ENCODE results near the gene ALG9.
"Not testable (repeated sequence)": the region's sequence is repeated elsewhere in the genome, so short reads cannot be mapped to it uniquely, and the experiment has no call there.

The ALG9 gene

DNA sequence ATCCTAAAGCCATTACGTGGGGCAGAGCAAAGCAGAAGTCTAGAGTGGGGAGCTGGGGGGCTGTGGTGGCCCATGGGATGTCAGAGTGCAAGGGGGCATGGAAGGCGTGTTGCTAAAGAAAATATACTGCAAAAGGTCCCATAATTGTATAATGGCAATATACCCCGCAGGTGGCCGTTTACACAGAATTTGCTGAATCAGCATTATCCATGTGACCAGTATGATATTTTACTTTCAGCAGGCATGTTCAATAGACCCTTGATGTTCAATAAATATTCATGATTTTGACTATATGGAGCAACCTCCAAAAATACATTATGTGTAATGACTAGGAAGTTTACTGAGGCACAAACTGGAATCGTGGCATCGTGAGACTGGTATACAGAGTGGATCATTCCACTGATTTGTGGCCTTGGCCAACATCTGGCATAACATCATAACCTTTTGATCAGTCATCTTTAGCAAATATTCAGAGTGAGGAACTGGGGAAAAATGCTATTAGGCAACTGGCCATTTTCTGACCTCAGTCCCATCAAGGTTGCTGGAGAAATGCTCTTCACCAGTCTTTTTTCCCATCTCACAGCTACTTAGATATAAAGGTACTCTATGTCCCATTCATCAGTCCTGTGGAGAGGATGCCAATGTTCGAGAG, 75.9 kb downstream of the ALG9 start:
- no peak for DNase-seq (ENCODE audit: low spot score)

DNA sequence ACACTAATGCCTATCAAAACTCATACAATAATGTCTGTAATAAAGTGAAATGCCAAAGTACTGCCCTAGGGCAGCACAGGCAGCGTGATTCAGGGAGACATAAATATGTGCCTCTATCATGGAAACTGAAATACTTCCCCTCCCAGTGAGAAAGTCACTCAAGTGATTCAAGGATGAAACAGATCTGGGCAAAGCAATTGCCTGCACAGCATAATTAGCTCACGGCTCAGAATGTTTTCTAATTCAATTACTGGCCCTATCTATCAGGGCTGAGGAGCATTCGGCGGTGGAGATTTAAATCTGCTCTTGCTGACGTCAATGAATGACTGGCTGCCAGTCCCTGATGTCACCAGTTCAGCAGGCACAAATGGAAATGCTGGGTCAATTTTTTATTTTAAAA, 77.5 kb downstream of the ALG9 start:
- DNase-seq (ENCODE audit: low spot score): no peak

DNA sequence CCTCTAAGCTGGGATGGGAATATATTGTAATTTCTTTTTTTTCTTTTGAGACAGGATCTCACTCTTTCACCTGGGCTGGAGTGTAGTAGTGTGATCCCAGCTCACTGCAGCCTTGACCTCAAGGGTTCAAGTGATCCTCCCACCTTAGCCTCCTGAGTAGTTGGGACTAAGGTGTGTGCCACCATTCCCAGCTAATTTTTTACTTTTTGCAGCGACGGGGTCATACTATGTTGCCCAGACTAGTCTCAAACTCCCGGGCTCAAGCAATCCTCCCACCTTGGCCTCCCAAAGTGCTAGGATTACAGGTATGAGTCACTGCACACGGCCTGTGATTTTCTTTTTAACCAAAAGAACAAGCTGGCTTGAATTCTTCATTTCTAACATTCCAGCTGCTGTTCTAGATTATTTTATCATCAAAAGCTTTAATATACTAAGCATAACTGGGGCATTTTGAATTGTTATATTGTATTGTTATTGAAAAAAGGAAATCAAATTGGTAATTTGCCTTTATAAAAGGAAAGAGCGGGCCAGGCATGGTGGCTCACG, 78.4 kb downstream of the ALG9 start:
- no peak for DNase-seq (ENCODE audit: low spot score)

DNA sequence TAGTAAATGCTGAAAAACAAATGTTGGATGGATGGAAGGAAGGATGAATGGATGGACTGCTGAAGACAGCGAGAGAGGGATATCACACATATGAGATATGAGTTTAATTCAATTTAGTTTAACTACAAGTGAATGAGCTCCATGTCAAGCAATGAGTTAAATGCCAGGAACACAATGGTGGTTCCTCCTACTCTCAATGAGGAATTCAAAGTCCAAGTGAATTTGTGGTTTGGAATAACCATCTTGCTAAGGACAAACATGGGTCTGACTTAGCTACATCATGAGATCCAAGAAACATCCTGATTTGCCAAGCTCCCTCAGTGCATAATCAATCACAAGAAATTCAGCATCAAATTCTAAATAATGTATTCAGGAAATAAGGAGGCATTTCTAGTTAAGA, 79.1 kb downstream of the ALG9 start:
- no peak for DNase-seq (ENCODE audit: low spot score)

DNA sequence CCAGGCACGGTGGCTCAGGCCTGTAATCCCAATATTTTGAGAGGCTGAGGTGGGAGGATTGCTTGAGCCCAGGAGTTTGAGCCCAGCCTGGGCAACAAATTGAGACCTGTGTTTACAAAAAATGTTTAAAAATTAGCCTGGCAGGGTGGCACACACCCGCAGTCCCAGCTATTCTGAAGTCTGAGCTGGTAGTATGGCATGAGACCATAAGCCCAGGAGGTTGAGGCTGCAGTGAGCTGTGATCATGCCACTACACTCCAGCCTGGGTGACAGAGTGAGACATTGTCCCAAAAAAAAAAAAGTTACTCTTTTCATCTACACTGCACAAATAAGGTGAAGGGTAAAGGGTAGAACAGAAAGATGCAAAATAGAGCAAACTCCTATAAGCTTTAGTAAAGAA, 82.9 kb downstream of the ALG9 start:
- no peak for DNase-seq (ENCODE audit: low spot score)

DNA sequence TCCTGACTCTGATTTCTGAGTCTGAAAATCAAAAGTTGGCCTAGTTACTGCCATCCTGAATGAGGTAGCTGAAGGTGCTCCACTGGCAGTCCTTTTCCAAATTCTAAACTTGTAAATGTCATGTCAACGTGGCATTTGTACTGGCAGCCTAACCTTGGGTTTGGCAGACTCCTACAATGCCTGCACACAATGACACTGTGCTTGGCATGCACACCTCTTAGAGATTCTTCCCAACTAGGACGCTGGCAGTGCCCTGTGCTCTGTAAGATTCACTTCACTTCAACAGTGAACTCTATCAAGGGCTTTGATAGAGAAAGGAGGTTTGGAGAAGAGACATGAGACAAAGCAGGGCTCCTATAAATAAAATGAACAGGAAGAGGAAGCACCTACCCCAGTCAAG, 83.3 kb downstream of the ALG9 start:
- DNase-seq (ENCODE audit: low spot score): no peak

DNA sequence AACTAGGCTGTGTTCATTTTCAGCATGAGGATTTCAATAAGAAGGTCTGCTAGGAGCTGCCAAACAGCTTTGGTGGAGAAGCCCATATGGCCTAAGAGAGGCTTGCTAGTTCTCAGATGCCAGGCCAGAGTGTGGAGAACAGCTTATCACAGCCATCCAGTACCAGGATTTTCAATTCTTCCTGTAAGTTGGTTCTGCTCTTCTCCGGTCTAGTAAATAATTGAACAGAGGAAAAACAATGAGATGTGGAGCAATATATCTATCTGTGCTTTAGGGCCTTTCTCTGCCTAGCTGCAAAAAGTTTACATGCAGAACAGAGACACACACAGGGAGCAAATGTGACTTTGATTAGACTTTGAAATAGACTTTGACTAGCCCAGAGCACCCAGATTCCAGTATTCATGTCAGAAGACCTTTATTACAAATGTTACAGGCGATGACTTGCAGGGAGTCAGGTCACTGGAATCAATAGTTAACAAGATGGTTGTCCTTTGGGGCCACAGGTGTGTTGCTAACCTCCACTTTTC, 85.4 kb downstream of the ALG9 start:
- no peak for DNase-seq (ENCODE audit: low spot score)

DNA sequence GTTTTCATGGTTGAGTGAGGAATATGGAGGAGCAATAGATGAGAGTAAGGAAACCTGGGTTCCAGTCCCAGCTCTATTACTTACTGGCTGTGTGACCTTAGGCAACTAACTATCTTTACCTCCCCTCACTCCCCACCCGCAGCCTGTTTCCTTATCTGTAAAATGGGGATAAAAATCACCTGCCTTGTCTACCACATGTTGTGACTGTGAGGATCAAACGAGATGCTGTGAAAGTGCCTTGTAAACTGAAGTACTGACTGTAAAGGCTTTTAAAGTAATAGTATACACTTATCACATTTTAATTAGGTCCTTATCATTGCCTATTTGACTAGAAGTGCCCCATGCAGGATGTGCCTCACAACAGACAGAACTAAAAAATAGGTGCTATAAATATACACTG, 86.3 kb downstream of the ALG9 start:
- no peak for DNase-seq (ENCODE audit: low spot score)

DNA sequence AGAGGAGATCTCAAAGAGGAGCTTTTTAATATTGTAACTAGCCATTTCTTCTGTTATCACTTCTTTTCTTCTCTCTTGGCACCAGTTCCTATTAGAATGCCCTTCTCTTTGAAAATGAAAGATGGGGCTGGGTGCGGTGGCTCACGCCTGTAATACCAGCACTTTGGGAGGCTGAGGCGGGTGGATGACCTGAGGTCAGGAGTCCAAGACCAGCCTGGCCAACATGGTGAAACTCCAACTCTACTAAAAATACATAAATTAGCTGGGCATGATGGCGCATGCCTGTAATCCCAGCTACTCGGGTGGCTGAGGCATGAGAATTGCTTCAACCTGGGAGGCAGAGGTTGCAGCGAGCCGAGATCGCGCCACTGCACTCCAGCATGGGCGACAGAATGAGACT, 87.1 kb downstream of the ALG9 start:
- not testable (repeated sequence) for DNase-seq (ENCODE audit: low spot score)

DNA sequence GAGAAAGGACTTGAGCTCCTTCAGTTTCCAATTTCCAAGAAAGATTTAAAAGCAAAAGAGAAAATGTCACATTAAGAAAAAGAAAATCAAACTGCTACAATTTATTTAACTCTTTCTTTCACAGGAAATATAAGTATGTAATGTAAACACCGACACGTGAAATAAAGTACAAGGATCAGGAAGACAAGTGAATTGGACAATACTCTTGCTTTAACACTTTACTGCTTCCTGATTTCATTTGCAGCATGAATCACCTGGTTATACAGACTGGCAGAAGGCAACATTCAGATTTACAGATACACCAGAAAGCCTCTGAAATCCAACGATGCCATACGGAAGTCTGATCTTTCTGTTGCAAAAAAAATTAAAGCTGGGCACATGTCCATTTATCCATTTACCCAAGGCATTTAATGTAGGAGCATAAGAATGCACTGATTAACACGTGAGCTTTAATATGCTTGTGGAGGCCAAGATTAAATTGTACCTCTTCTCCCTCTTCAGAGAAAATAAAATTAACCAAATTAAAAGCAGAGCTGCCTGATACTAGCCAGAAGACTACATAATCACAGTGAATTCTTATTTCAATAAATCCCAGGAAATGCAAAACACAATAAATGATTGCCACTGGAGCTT, 89.2 kb downstream of the ALG9 start:
- DNase-seq (ENCODE audit: low spot score): no peak

DNA sequence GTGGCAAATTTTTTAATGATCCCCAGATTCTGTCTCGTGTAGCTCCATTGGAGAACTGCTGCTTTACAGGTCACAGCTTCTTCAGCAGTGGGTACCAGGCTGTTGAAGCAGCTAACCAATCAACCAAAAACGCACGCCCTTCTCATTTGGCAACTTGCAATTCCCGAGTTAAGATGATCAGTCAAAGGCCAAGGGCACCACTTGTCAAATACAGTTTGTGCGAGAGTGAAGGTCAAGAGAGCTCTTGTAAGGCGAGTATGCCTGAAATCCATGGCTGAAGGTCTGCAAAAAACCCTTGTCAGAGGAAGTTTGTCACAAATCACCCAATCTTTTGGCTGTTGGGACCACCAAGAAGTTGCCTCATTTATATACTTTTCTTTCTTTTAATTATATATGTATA, 92.3 kb downstream of the ALG9 start:
- no peak for DNase-seq (ENCODE audit: low spot score)

DNA sequence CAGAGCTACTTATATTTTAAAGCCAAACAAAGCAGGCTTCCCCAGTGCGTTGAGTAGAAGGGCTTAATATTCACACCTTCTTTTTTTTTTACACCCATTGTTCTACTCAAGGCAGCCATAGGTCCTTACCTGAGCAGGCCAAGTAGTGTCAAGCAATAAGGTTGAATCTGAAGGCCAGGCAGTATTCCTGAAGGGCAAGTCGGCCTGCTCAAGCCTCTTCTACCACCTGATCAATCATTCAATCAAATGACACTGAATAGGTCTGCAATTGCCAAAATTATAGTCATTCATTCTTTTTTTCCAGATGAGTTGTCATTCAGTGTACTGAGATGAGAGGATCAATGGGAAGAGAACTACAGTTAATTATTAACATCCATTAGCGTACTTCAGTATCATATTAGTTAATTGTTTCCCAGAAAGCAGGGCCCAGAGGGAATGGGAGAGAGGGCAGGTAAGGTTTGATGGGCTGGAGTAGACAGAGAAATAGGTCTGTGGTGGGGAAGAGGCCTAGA, 93.3 kb downstream of the ALG9 start:
- DNase-seq (ENCODE audit: low spot score): no peak

DNA sequence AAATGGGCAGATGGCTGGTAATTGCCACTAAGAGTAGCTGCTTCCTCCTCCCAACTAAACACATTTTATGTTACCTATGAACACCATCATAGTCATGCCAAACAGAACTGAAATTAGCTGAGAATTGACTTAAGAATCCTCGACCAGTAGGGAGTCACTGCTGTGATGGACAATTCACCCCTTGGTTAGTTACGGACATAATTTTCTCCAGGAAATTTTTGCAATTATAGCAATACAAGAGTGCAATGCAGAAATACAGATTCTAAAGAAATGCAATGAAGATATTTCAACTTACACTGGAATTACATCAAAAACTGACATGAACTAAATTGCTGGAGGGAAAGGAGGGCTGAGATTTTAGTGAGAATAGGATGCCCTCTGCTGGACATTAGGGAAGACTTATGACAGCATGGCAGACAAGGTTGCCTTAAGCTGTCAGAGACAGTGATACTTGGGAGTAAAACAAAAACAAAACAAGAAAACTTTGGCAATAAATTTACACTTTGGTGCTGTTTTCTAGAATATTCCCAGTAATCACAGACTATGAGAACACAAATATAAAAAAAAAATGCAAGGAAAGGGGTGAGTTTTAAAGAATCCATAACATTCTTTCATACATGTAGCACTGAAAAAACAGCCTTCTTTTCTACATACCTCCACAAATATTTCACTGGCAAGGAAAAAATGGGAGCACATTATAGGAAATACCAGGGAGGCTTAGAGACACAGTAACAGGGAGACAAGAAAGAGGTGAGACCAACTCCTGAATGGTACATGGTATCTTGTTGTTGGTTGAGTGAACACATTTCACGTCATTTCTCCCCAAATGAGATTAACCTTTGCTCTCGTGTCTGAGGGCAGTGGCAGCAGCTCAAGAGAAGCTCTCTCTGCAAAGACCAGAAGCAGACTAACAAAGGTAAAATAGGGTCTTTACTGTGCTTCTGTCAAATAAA, 94.0 kb downstream of the ALG9 start:
- DNase-seq (ENCODE audit: low spot score): peak; percentile 54

DNA sequence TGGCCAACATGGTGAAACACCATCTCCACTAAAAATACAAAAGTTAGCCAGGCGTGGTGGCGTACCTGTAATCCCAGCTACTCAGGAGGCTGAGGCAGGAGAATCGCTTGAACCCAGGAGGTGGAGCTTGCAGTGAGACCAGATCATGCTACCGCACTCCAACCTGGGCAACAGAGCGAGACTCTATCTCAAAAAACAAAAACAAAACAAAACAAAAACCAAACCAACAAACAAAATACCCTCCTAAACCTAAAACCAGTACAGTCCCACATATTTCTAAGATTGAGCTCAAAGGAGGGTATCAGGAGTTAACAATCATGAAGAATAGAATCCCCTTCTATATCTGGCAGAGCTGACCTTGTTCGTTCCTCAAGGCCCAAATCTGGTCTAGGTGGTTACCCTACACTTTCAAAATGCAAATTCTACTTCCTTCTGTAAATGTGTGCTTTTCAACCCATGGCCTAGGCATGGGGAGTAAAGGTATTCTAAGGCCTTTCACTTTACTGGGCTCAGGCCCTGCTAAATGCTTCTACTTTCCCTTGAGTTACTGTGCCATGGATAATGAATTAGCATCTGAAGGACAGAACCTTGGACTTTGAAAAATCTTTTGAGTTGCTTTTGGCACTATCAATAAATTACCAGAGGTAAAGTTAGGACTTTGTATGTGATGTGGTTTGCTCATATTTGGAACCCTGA, 94.8 kb downstream of the ALG9 start:
- DNase-seq (ENCODE audit: low spot score): no peak

DNA sequence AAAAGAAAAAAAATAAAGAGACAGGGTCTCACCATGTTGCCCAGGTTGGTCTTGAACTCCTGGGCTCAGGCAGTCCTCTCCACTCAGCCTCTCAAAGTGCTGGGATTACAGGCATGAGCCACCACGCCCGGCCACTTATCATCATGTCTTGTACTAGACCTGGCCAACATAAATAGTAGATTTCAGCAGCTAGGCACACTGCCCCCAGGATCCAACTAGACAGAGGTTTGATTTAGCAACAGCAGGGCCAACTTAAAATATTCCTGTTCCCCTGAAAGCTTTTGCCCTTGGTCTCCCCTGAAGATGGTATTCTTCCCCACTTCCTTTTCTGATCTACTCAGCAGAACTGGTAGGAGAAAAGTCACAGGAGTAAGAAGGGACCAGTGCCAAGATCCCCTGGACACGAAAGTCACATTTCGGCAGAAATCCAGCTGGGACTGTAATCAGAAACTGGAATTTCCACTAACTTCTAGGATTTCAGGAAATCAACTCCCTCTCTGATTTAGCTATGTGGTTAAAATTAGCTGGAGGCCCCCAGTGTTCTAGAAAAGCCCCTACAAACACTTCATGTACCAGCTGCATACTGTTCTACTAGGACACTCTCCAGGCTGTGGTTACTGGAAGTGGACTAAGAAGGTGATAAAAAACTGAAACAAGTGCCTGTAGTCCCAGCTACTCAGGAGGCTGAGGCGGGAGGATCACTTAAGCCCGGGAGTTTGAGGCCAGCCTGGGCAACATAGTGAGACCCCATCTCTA, 96.2 kb downstream of the ALG9 start:
- DNase-seq (ENCODE audit: low spot score): no peak

DNA sequence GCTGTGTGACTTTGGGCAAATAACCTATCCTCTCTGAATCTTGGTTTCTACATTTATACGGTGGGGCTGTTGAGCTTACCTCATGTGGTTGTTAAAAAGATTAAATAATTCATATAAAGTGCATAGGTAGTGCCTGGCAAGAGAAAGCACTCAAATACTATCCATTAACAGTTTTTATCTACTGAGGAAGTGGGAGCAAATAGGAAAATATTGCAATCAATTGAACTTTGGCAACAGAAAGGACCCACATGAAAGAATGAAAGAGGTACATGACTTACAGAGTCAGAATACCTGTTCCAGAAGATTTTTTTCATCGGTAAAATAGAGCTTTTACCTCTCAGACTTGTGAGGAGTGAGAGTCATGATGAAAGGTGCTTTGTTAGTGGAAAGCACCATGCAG, 98.8 kb downstream of the ALG9 start:
- no peak for DNase-seq (ENCODE audit: low spot score)

DNA sequence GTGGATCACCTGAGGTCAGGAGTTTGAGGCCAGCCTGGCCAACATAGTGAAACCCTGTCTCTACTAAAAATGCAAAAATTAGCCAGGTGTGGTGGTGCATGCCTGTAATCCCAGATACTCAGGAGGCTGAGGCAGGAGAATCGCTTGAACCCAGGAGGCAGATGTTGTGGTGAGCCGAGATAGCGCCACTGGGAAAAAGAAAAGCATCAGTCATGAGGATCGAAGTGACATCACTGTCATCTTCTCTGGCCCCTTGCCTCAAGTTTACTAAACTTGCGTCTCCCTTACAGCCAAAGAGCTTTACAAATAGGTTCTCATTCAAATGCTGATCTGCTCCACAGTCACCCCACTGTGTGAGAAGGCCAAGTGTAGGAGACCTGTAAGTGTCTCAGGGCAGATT, 100.2 kb downstream of the ALG9 start:
- not testable (repeated sequence) for DNase-seq (ENCODE audit: low spot score)

DNA sequence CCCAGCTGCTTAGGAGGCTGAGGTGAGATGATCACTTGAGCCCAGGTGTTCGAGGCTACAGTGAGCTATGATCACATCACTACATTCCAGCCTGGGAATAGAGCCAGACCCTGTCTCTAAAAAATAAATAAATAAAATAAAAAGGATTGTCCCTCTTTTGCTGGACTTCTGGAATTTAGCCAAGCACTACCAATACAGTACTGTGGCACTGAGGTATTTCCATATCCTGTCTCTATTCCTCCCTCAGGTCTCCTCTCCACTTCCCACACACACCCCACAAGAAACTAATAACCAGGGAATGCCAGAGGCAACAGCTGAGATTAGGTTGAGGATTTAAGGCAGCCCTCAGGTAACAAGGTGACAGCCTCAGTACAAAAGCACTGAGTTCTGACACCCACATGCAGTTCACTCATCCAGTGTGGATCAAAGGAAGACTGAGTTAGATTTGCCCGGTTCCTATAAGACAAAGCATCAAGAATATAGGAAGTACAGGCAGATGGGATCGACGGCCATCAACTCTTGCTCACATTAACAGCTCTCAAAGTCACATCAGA, 100.7 kb downstream of the ALG9 start:
- DNase-seq (ENCODE audit: low spot score): no peak

DNA sequence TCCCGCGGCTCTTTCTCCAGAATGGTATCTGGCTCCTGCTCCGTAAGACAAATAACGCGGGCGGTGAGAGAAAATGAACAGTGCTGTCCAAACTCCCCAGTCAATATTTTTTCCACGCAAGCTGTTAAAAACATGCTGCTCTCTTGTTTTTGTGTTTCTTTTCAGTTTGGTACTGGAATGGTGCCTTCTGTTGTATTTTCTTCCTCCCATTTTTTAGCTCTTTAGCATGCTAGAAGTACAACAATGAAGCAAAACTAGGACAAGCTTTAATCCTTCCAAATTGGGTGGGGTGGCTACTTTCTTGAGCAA, 104.6 kb downstream of the ALG9 start:
- no peak for DNase-seq (ENCODE audit: low spot score)

DNA sequence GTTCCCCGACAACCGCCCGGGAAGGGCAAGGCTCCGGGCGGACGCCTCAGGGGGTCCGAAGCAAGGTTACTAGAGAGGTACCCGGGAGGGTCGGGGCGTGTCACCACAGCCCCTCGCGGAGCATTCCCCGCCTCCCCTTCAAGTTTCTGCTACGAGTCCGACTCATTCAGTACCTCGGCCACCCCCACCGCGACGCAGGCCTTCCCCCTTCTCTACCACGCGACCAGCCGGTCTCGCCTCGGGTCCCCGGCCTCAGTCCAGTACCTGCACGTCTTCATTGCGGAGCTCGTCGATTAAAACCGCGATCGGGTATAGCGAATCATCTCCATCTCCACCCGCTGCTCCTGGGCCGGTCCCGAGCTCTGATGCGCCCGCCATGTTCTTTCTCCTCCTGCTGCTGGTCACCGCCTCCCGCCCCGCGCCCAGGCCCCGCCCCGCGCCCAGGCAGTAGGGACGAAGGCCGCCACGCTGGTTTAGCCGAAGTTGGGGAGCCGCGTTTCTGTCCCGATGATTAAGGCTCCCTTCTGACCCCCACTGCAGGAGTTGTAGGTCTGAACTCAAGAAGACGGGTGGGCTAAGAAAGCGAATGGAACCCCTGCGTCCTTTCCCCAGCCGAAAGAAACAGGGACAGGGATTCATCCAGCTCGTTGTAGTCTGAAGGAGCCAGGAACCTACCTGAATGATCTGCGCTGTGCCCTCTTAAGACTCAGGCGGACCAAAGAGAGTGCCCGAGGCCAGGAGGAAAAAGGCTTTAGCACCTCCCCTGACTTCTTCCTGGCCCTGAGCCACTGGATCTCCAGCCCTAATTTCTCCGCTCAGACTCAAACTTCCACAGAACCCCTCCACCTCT, 105.2 kb downstream of the ALG9 start, which contains the start of gene PPP2R1B:
Gene PPP2R1B (minus strand): TSS at position 406 of the 850 bp plus-strand sequence. CDS start 28 bp downstream, at position 378.
- DNase-seq (ENCODE audit: low spot score): peak; percentile 72
